NCI-H187 treated with DMSO at 0.1 percent for 48 hours (cell line): ENCODE measurements around the gene ELL.
"Not testable (repeated sequence)": the region's sequence is repeated elsewhere in the genome, so short reads cannot be mapped to it uniquely, and the experiment has no call there.

ENCODE experiments used
- DNase-seq: peaks from one replicate; lab custom pipeline; 2025; lab: John Stamatoyannopoulos, UW

Gene ELL

GRCh38 chr19:18521692-18522123 is at the start of gene ELL:
Gene ELL (minus strand): TSS chr19:18522070. CDS start chr19:18522055, 15 bp downstream.
- no peak for DNase-seq

- no peak for DNase-seq
Measured at GRCh38 chr19:18568367-18568766, 46.5 kb upstream of the ELL start.

- DNase-seq: no peak
Measured at GRCh38 chr19:18566953-18567352, 45.1 kb upstream of the ELL start.

- DNase-seq: no peak
Measured at GRCh38 chr19:18562086-18562485, 40.2 kb upstream of the ELL start.

- no peak for DNase-seq
Measured at GRCh38 chr19:18559685-18560084, 37.8 kb upstream of the ELL start.

- no peak for DNase-seq
Measured at GRCh38 chr19:18558604-18559003, 36.7 kb upstream of the ELL start.

- no peak for DNase-seq
Measured at GRCh38 chr19:18558202-18558555, 36.3 kb upstream of the ELL start.

- DNase-seq: peak; percentile 70
Measured at GRCh38 chr19:18557411-18558201, 35.7 kb upstream of the ELL start, which contains the start of gene KXD1. Gene KXD1 (plus strand): TSS chr19:18557870. CDS start chr19:18562057, 4,187 bp downstream.

GRCh38 chr19:18551631-18552030 is 29.8 kb upstream of the ELL start:
- DNase-seq: no peak

- no peak for DNase-seq
Measured at GRCh38 chr19:18543814-18544475, 22.1 kb upstream of the ELL start.

- no peak for DNase-seq
Measured at GRCh38 chr19:18542941-18543813, 21.3 kb upstream of the ELL start, which contains the start of gene FKBP8. Gene FKBP8 (minus strand): TSS chr19:18543573. CDS start chr19:18541970, 1,603 bp downstream.

- DNase-seq: no peak
Measured at GRCh38 chr19:18541992-18542940, 20.4 kb upstream of the ELL start.

GRCh38 chr19:18541258-18541991 is 19.6 kb upstream of the ELL start:
- DNase-seq: no peak

- not testable (repeated sequence) for DNase-seq
Measured at GRCh38 chr19:18540200-18540599, 18.3 kb upstream of the ELL start.

- DNase-seq: no peak
Measured at GRCh38 chr19:18539372-18539771, 17.5 kb upstream of the ELL start.

GRCh38 chr19:18538115-18538514 is 16.2 kb upstream of the ELL start:
- no peak for DNase-seq

- no peak for DNase-seq
Measured at GRCh38 chr19:18537431-18537830, 15.6 kb upstream of the ELL start.

GRCh38 chr19:18536475-18536874 is 14.6 kb upstream of the ELL start:
- DNase-seq: no peak

GRCh38 chr19:18533058-18533457 is 11.2 kb upstream of the ELL start:
- DNase-seq: no peak

- no peak for DNase-seq
Measured at GRCh38 chr19:18532168-18532890, 10.5 kb upstream of the ELL start.
